Measurements from ENCODE around the gene NEU2.

NEU2 gene

DNA sequence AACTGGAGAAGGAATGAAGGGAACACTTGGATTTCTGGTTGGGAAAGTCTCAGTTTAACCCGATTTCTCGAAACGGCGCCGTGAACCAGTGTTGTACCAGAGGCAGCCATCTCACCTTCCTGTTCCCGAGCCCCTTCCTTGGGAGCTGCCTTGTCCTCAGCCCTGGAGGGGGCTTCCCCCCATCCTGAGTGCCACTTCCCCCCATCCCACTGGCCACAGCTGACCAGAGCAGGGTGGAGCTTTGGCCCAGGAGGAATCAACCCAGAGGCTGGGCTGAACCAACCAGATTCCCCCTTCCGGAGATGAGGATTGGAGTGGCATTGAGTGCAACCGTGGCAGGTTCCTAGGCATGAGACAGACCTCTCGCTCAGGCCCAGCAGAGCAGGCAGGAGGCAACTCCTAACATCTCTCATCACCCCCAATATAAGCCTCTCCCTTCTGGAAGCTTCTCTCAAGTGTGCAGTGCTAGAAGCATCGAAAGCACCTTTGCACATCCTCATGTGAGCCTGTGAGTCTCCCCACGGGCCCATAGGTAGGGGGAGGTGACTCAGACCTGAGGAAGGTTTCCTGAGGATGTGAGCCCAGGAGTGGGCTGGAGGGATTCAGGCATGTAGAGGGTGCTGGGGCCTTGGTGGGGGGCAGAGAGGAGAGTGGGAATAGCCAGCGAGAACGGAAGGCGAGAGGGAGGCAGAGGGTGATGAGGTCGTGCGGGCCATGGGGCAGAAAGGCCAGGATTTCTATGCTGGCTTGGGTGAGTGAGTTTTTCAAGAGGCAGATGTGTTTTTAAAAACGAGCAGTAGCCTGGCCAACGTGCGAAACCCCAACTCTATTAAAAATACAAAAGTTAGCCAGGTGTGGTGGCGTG, 31.4 kb upstream of the NEU2 start:
- Histone ChIP-seq H3K27ac (no peak overlapping the region), H3K9me3 (ENCODE audit: severe bottlenecking) (no peaks in the 10 kb centered on the region), H3K36me3 (no peaks in the 10 kb centered on the region), H3K4me3 (ENCODE audit: low read depth, low read length) (no peak overlapping the region), H3K27me3 (ENCODE audit: insufficient read depth, low read depth, severe bottlenecking) (no peaks in the 10 kb centered on the region)
- TF ChIP-seq CTCF (IDR thresholded peaks at IDR 0.05; ENCODE audit: low read depth, low read length) = no peak
- no peak for DNase-seq

DNA sequence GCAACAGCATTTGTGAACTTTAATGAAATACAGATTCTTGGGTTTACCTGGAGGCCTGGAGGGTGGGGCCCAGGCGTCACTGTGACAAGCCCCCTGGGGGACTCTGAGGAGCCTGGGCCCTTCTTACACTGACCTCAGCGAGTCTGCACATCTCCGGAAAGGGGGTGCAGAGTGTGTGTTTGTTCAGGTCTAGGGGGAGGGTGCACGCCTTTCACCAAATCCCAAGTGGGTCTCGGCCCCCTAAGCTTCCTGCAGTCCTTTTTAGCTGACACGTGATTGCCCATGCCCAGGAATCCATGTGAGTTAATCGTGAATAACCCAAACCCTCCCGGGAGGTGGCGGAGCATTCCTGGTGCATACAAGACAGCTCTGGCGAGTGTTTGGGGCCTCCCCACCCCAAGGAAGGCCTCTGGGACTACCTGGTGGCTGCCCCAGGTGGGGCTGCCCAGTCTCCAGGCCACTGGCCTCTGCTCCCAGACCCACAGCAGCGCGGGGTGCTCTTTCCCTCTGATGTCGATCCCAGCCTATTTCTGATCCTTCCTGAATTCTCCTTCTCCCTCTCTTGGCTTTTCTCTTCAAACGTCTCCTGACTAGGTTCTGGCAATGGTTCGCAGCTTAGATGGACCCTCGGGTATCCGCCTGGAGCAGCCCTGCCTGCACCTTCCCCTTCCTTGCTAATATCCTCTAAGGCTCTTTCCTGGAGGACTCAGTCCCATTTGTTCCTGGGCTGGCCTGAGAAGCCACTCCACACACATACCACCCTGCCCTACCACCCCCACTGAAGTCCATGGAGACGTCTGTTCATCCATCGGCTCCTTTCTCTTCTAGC, 29.4 kb upstream of the NEU2 start:
- no peak for TF ChIP-seq CTCF (IDR thresholded peaks at IDR 0.05; ENCODE audit: low read depth, low read length)
- H3K9me3 ChIP-seq (ENCODE audit: severe bottlenecking) = no peaks in the 10 kb centered on the region

DNA sequence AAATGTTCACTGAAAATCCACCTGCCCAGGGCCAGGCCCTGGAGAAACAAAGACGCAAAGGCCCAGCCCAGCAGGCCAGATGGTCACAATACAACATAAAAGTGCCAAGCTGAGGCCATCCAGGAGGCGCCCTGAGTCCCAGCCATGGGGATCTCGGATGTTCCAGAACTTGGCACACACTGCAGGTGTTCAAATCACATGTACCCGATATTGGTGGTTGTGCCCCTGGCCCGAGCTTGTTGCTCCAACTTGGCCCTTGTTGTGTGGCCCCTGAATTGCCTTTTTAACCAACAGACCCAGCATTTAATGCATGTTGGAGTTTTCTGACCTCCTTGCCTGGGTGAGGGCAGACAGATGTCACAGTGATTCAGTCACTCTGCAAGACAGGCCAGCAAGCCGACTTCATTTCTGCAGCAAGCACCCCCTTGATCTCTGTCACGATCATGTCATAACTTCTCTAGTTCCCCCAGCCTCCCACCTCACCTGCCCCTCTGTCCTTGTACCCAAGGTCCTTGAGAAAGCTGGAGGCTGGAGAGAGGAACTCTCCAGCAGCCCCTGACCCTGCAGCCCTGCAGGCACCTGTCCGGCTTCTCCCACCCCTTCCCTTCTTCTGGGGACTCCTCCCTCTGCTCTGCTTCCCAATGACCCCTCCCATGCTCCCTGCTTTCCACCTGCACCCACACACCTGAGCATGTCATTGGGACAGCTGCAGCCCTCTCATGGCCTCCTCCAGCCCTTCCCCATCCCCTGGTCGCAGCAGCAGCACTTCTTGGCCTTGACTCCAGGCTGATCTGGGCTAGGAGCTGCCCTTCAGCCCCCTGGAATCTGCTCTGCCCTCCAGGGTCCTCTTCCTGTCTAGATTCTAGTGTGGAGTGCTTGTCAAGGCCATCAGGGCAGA, 28.6 kb upstream of the NEU2 start:
- Histone ChIP-seq H3K27me3 (ENCODE audit: insufficient read depth, low read depth, severe bottlenecking) (no peaks in the 10 kb centered on the region), H3K4me3 (ENCODE audit: low read depth, low read length) (no peak overlapping the region), H3K9me3 (ENCODE audit: severe bottlenecking) (no peaks in the 10 kb centered on the region), H3K27ac (no peak overlapping the region), H3K36me3 (no peaks in the 10 kb centered on the region)
- no peak for DNase-seq
- TF ChIP-seq CTCF (IDR thresholded peaks at IDR 0.05; ENCODE audit: low read depth, low read length) = no peak

More for the DNA sequence above, 29.4 kb upstream of the NEU2 start:
- no peak overlapping the region for H3K27ac ChIP-seq
- H3K27me3 ChIP-seq (ENCODE audit: insufficient read depth, low read depth, severe bottlenecking) = no peaks in the 10 kb centered on the region
- DNase-seq = no peak
- no peak overlapping the region for H3K4me3 ChIP-seq (ENCODE audit: low read depth, low read length)
- no peaks in the 10 kb centered on the region for H3K36me3 ChIP-seq

GRCh38 chr2:233005096-233005495, 27.4 kb upstream of the NEU2 start:
- no peak for DNase-seq
- H3K27ac ChIP-seq = no peak overlapping the region
- TF ChIP-seq CTCF (IDR thresholded peaks at IDR 0.05; ENCODE audit: low read depth, low read length) = no peak
- H3K9me3 ChIP-seq (ENCODE audit: severe bottlenecking) = no peaks in the 10 kb centered on the region
- H3K36me3 ChIP-seq = no peaks in the 10 kb centered on the region
- H3K4me3 ChIP-seq (ENCODE audit: low read depth, low read length) = no peak overlapping the region
- no peaks in the 10 kb centered on the region for H3K27me3 ChIP-seq (ENCODE audit: insufficient read depth, low read depth, severe bottlenecking)

DNA sequence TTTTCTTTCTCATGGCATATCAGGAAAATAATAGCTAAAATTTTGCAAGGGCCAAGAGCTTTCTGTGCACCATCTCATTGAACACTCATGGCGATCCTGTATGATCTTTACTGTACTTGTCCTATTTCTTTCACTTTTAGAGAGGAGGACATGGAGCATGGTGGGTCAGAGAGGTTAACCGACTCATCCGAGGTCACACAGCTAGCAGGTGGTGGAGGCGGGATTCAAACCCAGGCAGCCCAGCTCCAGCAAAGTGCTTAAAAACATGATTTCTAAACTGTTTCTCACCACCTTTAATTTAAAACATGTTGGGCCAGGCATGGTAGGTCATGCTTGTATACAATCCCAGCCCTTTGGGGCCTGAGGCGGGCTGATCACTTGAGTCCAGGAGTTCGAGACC, 25.8 kb upstream of the NEU2 start:
- no peak for TF ChIP-seq CTCF (IDR thresholded peaks at IDR 0.05; ENCODE audit: low read depth, low read length)

More for the DNA sequence above, 25.8 kb upstream of the NEU2 start:
- H3K36me3 ChIP-seq = no peaks in the 10 kb centered on the region
- H3K27me3 ChIP-seq (ENCODE audit: insufficient read depth, low read depth, severe bottlenecking) = no peaks in the 10 kb centered on the region
- no peak for DNase-seq
- H3K27ac ChIP-seq = no peak overlapping the region
- no peak overlapping the region for H3K4me3 ChIP-seq (ENCODE audit: low read depth, low read length)
- no peaks in the 10 kb centered on the region for H3K9me3 ChIP-seq (ENCODE audit: severe bottlenecking)

Measured in WERI-Rb-1 (cell line).